B cell (primary cell): ENCODE results near the gene NIPA2.

Experiments
- EZH2 ChIP-seq: IDR thresholded peaks from 2 replicates; pipeline ENCODE4 v1.6.1; 2012; ENCODE audit warnings: borderline replicate concordance, low read depth, mild to moderate bottlenecking, moderate library complexity, low read length; ENCODE audit not compliant: insufficient read depth, poor library complexity, severe bottlenecking
- TF ChIP-seq, protein P1 (sequence below): fragments of 200-600 bp; IDR thresholded peaks from one replicate; pipeline ENCODE4 v1.8.0; 2022; ENCODE audit warnings: antibody characterized with exemption, mild to moderate bottlenecking

DNA sequence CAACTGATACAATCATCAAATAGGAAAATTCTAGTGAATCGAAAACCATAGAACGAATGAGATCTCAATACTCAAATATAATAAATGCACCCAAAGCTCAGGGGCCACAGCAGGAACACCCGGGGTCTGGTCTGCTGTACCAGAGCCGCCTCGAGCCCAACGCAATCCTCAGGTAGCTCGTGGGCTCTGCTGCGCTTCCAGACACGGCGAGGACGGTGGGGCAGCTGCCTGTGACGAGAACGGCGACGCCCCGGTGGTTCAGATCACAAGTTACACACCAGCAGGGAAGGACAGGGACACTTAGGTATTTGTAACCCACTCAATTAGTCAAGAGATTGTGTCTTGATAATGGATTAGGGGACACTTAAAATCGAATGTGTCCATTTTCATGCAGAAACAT lies 54.6 kb downstream of the NIPA2 start:
- TF ChIP-seq, protein P1, sequence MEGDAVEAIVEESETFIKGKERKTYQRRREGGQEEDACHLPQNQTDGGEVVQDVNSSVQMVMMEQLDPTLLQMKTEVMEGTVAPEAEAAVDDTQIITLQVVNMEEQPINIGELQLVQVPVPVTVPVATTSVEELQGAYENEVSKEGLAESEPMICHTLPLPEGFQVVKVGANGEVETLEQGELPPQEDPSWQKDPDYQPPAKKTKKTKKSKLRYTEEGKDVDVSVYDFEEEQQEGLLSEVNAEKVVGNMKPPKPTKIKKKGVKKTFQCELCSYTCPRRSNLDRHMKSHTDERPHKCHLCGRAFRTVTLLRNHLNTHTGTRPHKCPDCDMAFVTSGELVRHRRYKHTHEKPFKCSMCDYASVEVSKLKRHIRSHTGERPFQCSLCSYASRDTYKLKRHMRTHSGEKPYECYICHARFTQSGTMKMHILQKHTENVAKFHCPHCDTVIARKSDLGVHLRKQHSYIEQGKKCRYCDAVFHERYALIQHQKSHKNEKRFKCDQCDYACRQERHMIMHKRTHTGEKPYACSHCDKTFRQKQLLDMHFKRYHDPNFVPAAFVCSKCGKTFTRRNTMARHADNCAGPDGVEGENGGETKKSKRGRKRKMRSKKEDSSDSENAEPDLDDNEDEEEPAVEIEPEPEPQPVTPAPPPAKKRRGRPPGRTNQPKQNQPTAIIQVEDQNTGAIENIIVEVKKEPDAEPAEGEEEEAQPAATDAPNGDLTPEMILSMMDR, result no peak
- no peak for TF ChIP-seq EZH2
